Activated CD4-positive, alpha-beta T cell treated with anti-CD3 and anti-CD28 coated beads, Interleukin-2, amount 10 ng/mL, durations not matched to agents 7 days and 5 days (primary cell): Measurements from ENCODE around the gene GPBP1. TPM values are rescaled to one million over a fixed set of nuclear protein-coding genes. Genes with fewer than 3 reads are reported as not detected.
A peak's percentile ranks its signal among the peaks of the same experiment; 100 is the strongest.
"Not testable (repeated sequence)": the region's sequence is repeated elsewhere in the genome, so short reads cannot be mapped to it uniquely, and the experiment has no call there.

Experiments used
- CTCF ChIA-PET: fragments of 350-600 bp; sonication (Branson Sonifier 250); formaldehyde crosslinking; loops from one replicate; lab custom pipeline; 2021; ENCODE audit warnings: antibody characterized with exemption; lab: Charles Lee
- POLR2A ChIA-PET: fragments of 350-600 bp; sonication (Branson Sonifier 250); formaldehyde crosslinking; loops from one replicate; lab custom pipeline; 2021; ENCODE audit warnings: antibody characterized with exemption; lab: Charles Lee
- DNase-seq: peaks from one replicate; pipeline ENCODE4 v3.0.0-alpha.2; 2020
- H3K27ac Mint-ChIP-seq: one replicate; pipeline ENCODE4 v1.8.0; 2021; ENCODE audit warnings: mild to moderate bottlenecking, moderate library complexity, mixed read lengths
- H3K27me3 Mint-ChIP-seq: one replicate; pipeline ENCODE4 v1.8.0; 2021; ENCODE audit warnings: mixed read lengths
- H3K36me3 Mint-ChIP-seq: one replicate; pipeline ENCODE4 v1.8.0; 2021; ENCODE audit warnings: low read depth, mixed read lengths
- H3K4me1 Mint-ChIP-seq: one replicate; pipeline ENCODE4 v1.8.0; 2021; ENCODE audit warnings: mixed read lengths
- H3K4me3 Mint-ChIP-seq: one replicate; pipeline ENCODE4 v1.8.0; 2021; ENCODE audit warnings: mild to moderate bottlenecking, moderate library complexity, mixed read lengths
- H3K9me3 Mint-ChIP-seq: one replicate; pipeline ENCODE4 v1.8.0; 2021; ENCODE audit warnings: mixed read lengths
- total RNA-seq, 2 experiments: library from RNA; stranded (reverse); gene quantifications; one replicate each; pipeline ENCODE4 v1.2.3, GENCODE V29; 2021

The GPBP1 gene
- total RNA-seq, 2 experiments from 2014 or later = 86.4 to 104 TPM

DNA sequence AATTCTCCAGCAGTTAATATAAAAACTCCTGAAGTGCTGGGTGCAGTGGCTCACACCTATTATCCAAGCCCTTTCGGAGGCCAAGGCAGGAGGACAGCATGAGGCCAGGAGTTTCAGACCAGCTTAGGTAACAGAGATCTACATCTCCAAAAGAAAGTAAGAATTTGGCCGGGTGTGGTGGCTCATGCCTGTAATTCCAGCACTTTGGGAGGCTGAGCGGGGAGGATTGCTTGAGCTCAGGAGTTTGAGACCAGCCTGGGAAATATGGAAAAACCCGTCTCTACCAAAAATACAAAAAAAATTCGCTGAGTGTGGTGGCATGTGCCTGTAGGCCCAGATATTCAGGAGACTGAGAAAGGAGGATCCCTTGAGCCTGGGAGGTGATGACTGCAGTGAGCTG lies 6.7 kb upstream of the GPBP1 start:
- CTCF ChIA-PET = interaction anchor here (0.6 to 0.7 kb wide), 2 partner anchors 47 to 306 kb away, joined by 3 to 5 read pairs; no protein-coding TSS in a partner anchor
- H3K27ac Mint-ChIP-seq = no peak overlapping the region
- H3K4me3 Mint-ChIP-seq = no peak overlapping the region
- POLR2A ChIA-PET = no interaction called here
- no peaks in the 10 kb centered on the region for H3K9me3 Mint-ChIP-seq
- H3K27me3 Mint-ChIP-seq = no peaks in the 10 kb centered on the region
- H3K4me1 Mint-ChIP-seq = peaks cover 18% of the 10 kb centered on the region
- H3K36me3 Mint-ChIP-seq = peaks cover under 1% of the 10 kb centered on the region
- no peak for DNase-seq

DNA sequence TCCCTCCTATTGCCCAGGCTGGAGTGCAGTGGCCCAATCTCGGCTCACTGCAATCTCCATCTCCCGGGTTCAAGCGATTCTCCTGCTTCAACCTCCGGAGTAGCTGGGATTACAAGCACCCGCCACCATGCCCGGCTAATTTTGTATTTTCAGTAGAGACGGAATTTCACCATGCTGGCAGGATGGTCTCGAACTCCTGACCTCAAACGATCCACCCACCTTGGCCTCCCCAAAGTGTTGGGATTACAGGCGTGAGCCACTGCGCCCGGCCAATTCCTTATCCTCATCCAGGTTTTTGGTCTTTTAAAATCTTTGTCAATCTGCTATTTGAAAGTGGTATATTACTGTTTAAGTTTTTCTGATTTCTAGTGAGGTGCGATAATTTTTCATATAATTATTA lies 3.7 kb upstream of the GPBP1 start:
- DNase-seq, H3K36me3 Mint-ChIP-seq, H3K9me3 Mint-ChIP-seq, H3K27me3 Mint-ChIP-seq, H3K27ac Mint-ChIP-seq, H3K4me3 Mint-ChIP-seq, POLR2A ChIA-PET: not testable (repeated sequence)
- peaks cover 25% of the 10 kb centered on the region for H3K4me1 Mint-ChIP-seq
- CTCF ChIA-PET = interaction anchor here (0.9 to 1.7 kb wide), 2 partner anchors 11 to 225 kb away, joined by 3 to 4 read pairs; no protein-coding TSS in a partner anchor

DNA sequence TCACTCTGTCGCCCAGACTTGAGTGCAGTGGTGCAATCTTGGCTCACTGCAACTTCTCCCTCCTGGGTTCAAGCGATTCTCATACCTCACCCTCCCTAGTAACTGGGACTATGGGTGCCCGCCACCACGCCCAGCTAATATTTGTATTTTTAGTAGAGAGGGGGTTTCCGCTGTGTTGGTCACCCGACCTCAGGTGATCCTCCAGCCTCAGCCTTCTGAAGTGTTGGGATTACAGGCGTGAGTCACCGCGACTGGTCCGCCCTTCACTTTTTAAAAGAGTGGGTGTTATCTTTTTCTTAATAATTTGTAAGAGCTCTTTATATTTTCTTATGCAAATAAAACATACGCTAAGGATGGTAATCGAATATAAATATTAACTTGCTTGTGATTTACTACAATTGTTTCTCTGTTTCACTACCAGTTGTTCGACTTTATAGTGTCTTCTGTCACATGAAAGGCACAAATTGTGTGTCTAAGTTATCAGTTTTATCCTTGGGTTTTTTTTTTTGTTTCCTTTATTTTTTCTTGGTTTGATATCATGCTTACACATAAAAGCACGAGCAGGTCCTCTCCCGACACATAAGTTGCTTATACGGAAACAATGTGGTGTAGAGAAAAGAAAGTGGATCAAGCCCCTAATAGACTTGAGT lies 1.9 kb upstream of the GPBP1 start:
- ChIA-PET POLR2A (no interaction called here), CTCF (interaction anchor here (1.7 kb wide), 1 partner anchor 226 kb away, joined by 4 read pairs; no protein-coding TSS in a partner anchor)
- Mint-ChIP-seq H3K4me1 (peaks cover 18% of the 10 kb centered on the region), H3K27me3 (no peaks in the 10 kb centered on the region), H3K9me3 (no peaks in the 10 kb centered on the region), H3K4me3 (peak overlapping the region; percentile 99), H3K27ac (peak overlapping the region; percentile 99), H3K36me3 (peaks cover 26% of the 10 kb centered on the region)
- no peak for DNase-seq

DNA sequence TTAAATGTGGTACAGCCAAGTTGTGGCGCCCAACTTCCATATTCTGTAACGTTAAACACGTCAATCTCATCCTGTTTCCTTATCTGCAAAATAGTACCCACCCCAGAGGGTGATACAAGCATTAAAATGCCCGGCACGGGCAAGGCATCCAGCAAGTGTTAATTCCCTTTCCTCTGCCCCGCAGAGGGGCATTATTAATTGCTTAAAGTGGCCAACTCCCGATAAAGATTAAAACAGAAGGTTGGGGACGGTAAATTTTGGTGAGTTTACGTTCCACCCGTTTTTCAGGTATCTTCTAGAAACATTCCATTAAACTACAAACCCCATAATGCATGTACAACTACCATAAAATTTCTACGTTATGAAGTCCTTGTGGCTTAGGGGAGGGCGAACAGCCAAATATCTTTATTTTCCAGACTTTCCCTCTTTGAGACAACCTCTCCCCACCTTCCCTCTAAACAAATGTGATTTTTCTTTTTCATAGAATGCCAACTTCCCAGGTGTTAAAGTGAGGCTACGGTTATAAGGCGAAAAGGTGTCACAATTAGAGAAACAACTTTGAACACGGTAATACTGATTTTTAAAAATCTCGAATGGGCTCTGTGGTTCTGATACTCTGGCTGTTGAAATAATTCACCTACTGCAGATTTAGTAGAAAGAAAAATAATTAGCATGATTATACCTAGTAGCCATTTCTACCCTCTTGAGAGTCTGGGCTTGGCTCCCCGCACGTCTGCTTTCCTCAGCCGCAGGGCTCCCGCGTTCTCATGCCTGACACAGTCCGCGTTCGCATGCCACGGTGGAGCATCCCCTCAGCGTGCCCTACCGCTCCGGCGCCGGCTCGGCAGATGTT lies 1.2 kb upstream of the GPBP1 start:
- ChIA-PET POLR2A (no interaction called here), CTCF (interaction anchor here (1.2 kb wide), 1 partner anchor 10 kb away, joined by 3 read pairs; no protein-coding TSS in a partner anchor)
- Mint-ChIP-seq H3K4me3 (peak overlapping the region; percentile 99), H3K27ac (peak overlapping the region; percentile 99), H3K9me3 (no peaks in the 10 kb centered on the region), H3K36me3 (peaks cover 29% of the 10 kb centered on the region), H3K27me3 (no peaks in the 10 kb centered on the region), H3K4me1 (peaks cover 20% of the 10 kb centered on the region)
- peak; percentile 21 for DNase-seq

DNA sequence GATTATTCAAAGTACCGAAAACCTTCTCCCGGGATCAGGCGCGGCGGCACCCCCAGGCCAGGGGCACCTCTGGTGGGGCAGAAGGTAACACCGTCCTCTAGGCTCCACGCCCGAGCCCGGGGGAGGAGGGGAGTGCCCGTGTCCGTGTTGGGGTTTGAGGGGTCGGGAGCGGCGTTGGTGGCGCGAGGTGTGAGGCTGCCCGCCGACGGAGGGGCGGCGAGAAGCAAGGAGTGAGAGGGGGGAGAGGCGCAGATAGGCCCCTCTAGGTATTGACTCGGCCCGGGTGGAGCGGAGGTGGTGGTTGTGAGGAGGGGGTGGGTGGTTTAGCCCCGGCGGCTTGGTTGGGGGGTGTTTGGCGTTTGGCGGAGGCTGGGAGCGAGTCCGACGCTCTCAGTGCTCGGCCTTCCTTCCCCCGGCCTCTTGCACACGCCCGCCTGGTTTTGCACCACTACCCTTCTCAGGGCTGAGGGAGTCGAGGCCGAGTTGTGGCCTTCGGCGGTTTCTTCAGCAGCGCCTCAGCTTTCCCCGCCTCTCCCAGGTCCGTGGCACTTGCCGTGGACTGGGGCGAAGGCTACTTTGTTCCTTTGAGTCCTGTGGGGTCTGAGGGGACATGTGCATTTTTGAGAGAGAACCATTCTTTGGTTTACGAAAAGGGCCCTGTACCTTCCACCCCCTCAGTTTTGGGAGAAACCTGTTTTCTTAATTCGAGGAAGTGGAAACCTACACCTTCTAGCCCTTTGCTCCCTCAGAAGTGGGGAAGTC lies 450 bp downstream of the GPBP1 start:
- Mint-ChIP-seq H3K36me3 (peaks cover 44% of the 10 kb centered on the region), H3K9me3 (no peaks in the 10 kb centered on the region), H3K4me1 (peaks cover 33% of the 10 kb centered on the region), H3K4me3 (peak overlapping the region; percentile 99), H3K27ac (peak overlapping the region; percentile 99), H3K27me3 (no peaks in the 10 kb centered on the region)
- ChIA-PET CTCF (interaction anchor here (1.2 kb wide), 1 partner anchor 11 kb away, joined by 3 read pairs; no protein-coding TSS in a partner anchor), POLR2A (no interaction called here)
- DNase-seq = no peak

DNA sequence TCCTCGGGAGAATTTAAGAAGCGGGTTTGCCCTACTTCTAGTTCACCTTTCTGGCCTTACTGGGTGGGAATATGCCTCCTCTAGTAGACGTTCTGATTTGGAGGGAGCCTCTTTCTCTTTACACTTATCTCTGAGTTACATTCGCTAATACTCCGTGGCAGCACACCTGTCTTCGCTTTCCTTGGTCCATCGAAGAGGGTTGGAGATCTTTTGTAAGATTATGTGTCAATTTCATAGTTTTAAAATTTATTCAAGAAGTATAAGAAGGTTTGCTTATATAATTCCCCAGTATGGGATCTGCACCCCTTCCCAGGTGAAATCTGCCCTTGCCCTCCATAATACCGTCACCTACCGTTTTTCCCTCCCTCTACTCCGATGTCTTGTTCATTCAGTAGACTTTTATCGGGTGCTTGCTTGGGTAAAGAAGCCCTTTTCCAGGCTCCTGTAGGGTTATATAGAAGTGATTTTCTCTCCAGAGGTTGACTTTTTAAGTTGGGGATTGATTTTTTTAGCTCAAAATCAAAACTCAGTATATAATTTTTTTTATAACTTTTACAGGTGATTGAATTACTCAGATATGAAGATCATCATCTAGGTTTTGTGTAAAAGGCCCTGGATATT lies 1.1 kb downstream of the GPBP1 start:
- DNase-seq = no peak
- H3K27me3 Mint-ChIP-seq = no peaks in the 10 kb centered on the region
- peak overlapping the region; percentile 99 for H3K27ac Mint-ChIP-seq
- H3K9me3 Mint-ChIP-seq = no peaks in the 10 kb centered on the region
- H3K36me3 Mint-ChIP-seq = peaks cover 51% of the 10 kb centered on the region
- POLR2A ChIA-PET = interaction anchor here (0.7 kb wide), 1 partner anchor 195 kb away, joined by 4 read pairs; no protein-coding TSS in a partner anchor
- H3K4me3 Mint-ChIP-seq = peak overlapping the region; percentile 99
- CTCF ChIA-PET = interaction anchor here (1.0 kb wide), 2 partner anchors 16 to 63 kb away, joined by 4 to 5 read pairs; no protein-coding TSS in a partner anchor
- H3K4me1 Mint-ChIP-seq = peaks cover 40% of the 10 kb centered on the region

DNA sequence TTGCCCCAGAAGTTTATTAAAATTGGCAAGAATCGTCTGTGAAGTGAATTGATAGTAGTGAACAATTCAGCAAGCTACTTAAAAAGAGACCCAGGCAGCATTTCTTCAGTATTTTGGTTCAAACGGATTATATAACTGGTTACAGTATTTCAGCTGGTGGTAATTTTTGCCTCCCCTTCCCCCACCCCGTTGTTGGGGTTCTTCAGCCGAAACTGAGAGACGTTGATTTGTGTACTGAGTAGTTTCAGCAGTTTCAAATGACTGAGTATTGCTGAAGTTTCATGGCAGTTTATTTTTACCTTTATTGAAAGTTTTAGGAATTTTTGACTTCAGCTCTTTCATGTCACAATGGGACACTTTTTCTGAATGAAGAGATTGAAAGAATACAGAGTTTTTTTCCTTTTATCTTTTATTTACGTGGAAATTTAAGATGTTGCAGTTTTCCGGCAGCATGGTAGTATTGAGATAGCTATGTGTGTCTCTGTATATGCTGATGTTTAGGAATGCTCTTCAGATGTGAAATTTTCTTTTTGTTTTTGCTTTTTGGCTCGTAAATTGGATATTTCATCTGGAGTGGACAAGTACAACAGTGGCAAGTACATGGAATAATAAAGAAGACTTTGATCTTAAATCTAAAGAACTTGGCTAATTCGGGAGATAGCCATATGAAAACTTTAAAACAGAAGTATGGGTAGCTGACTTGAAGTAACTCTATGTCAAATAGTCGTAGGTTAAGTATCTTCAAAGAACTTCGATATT lies 1.9 kb downstream of the GPBP1 start:
- Mint-ChIP-seq H3K27ac (peak overlapping the region; percentile 99), H3K4me1 (peaks cover 47% of the 10 kb centered on the region), H3K4me3 (peak overlapping the region; percentile 99), H3K9me3 (no peaks in the 10 kb centered on the region), H3K27me3 (no peaks in the 10 kb centered on the region), H3K36me3 (peaks cover 58% of the 10 kb centered on the region)
- ChIA-PET POLR2A (interaction anchor here (0.7 kb wide), 1 partner anchor 196 kb away, joined by 4 read pairs; no protein-coding TSS in a partner anchor), CTCF (interaction anchor here (1.0 kb wide), 2 partner anchors 15 to 62 kb away, joined by 4 to 5 read pairs; no protein-coding TSS in a partner anchor)
- peak; percentile 62 for DNase-seq

DNA sequence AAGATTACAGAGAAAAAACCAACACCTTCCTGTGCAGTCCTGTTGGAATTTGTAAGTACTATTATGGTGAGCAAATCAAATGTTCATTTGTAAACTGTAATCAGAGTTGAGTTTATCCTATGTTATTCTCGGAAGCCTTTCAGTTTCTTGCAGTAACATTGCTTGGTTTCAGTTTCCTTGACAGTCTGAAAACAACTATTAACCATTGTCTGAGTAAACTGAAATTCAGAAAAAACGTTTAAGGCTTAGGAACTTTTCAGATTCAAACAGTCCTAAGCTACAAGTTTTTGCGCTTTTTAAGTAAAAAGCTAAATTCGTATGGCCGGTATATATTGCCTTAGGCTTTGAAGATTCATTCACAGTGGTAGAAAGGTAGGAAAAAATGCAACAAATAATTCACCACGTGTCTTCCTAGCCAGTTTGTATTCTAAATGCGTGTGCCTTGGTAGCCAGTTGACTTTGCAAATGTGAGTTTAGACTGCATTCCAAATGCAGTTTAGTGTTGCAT lies 2.5 kb downstream of the GPBP1 start:
- DNase-seq = no peak
- Mint-ChIP-seq H3K9me3 (no peaks in the 10 kb centered on the region), H3K27me3 (no peaks in the 10 kb centered on the region), H3K4me3 (peak overlapping the region; percentile 99), H3K4me1 (peaks cover 54% of the 10 kb centered on the region), H3K36me3 (peaks cover 63% of the 10 kb centered on the region), H3K27ac (peak overlapping the region; percentile 99)
- ChIA-PET CTCF (no interaction called here), POLR2A (no interaction called here)

DNA sequence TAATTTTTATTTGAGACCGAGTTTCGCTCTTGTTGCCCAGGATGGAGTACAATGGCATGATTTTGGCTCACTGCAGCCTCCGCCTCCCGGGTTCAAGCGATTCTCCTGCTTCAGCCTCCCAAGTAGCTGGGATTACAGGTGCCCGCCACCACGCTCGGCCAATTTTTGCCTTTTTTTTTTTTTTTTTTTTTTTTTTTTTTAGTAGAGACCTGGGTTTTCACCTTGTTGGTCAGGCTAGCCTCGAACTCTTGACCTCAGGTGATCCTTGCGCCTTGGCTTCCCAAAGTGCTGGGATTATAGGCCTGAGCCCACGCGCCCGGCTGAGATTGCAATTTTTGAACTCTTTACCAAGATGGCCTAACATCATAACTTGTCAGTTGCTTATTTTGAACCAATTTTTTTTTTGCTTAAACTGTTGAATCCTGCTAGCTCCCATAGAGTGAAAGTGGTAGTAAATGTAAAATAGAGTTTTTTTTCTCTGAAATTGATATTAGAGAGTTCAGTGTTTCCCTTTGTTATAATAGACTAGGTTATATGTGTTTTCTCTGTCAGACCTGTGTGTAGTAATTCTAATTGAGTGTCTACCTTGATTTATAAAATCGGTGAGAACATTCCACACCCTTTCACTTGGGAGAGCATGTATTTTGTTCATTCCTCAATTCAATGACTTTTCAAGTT lies 3.8 kb downstream of the GPBP1 start:
- ChIA-PET CTCF (interaction anchor here (0.6 kb wide), 1 partner anchor 50 kb away, joined by 3 read pairs; no protein-coding TSS in a partner anchor), POLR2A (interaction anchor here (0.6 kb wide), 1 partner anchor 1947 kb away, joined by 4 read pairs; no protein-coding TSS in a partner anchor)
- Mint-ChIP-seq H3K4me3 (peak overlapping the region; percentile 99), H3K9me3 (no peaks in the 10 kb centered on the region), H3K27ac (peak overlapping the region; percentile 21), H3K4me1 (peaks cover 52% of the 10 kb centered on the region), H3K36me3 (peaks cover 65% of the 10 kb centered on the region), H3K27me3 (no peaks in the 10 kb centered on the region)
- DNase-seq = no peak

DNA sequence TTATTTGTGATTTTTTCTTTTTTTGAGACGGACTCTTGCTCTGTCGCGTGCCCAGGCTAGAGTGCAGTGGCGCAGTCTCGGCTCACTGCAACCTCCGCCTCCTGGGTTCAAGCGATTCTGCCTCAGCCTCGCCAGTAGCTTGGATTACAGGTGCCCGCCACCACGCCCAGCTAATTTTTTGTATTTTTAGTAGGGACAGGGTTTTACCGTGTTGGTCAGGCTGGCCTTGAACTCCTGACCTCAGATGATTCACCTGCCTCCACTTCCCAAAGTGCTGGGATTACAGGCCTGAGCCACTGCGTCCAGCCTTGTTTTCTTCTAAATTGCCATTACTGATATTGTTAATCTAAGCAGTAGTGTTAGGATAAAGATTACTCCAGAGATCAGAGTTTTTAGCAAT lies 4.4 kb downstream of the GPBP1 start:
- POLR2A ChIA-PET = not testable (repeated sequence)
- peak overlapping the region; percentile 99 for H3K4me3 Mint-ChIP-seq

More for the DNA sequence above, 4.4 kb downstream of the GPBP1 start:
- H3K27me3 Mint-ChIP-seq, H3K27ac Mint-ChIP-seq, DNase-seq, CTCF ChIA-PET, H3K9me3 Mint-ChIP-seq: not testable (repeated sequence)
- H3K4me1 Mint-ChIP-seq = peaks cover 48% of the 10 kb centered on the region
- peaks cover 65% of the 10 kb centered on the region for H3K36me3 Mint-ChIP-seq
